ENCODE results near the gene SLC1A4. TPM values are rescaled to one million over a fixed set of nuclear protein-coding genes. Genes with fewer than 3 reads are reported as not detected.
"Not testable (repeated sequence)": the region's sequence is repeated elsewhere in the genome, so short reads cannot be mapped to it uniquely, and the experiment has no call there.

Gene SLC1A4
- total RNA-seq, 1 donor from 2014 or later: 19.5 TPM

DNA sequence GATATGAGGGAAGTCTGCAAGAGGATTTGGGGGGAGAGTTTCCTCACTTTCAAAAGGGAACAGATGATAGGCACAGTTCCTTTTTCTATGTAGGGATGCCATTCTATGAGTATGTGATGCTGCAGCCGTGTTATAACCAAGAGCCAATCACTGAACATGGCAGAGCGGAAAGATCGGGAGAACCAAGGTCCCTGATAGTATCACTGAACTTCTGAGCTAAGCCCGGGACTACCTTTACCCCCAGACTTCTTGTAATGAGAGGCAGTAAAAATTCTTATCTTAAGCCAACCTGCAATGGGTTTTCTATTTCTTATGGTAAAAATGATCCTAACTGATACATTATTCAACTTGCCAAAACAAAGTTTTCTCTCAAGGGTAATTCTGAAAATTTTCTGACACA is 21.6 kb upstream of the SLC1A4 start:
- Histone ChIP-seq H3K27me3 (no peaks in the 10 kb centered on the region), H3K9me3 (no peaks in the 10 kb centered on the region), H3K4me1 (no peaks in the 10 kb centered on the region), H3K36me3 (no peaks in the 10 kb centered on the region), H3K27ac (no peak overlapping the region), H3K4me3 (no peak overlapping the region)
- DNase-seq (ENCODE audit: low spot score in 2 of 2): no peak
- TF ChIP-seq, protein P1, sequence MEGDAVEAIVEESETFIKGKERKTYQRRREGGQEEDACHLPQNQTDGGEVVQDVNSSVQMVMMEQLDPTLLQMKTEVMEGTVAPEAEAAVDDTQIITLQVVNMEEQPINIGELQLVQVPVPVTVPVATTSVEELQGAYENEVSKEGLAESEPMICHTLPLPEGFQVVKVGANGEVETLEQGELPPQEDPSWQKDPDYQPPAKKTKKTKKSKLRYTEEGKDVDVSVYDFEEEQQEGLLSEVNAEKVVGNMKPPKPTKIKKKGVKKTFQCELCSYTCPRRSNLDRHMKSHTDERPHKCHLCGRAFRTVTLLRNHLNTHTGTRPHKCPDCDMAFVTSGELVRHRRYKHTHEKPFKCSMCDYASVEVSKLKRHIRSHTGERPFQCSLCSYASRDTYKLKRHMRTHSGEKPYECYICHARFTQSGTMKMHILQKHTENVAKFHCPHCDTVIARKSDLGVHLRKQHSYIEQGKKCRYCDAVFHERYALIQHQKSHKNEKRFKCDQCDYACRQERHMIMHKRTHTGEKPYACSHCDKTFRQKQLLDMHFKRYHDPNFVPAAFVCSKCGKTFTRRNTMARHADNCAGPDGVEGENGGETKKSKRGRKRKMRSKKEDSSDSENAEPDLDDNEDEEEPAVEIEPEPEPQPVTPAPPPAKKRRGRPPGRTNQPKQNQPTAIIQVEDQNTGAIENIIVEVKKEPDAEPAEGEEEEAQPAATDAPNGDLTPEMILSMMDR (IDR thresholded peaks at IDR 0.05): no peak
- intact Hi-C loops (cut with DNase I): no loop called here

DNA sequence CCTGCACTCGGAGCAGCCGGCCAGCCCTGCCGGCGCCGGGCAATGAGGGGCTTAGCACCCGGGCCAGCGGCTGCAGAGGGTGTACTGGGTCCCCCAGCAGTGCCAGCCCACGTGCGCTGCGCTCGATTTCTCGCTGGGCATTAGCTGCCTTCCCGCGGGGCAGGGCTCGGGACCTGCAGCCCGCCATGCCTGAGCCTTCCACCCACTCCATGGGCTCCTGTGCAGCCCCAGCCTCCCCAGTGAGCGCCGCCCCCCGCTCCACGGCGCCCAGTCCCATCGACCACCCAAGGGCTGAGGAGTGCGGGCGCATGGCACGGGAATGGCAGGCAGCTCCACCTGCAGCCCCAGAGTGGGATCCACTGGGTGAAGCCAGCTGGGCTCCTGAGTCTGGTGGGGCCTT is 20.1 kb upstream of the SLC1A4 start:
- DNase-seq (ENCODE audit: low spot score in 2 of 2); H3K27me3 ChIP-seq; H3K36me3 ChIP-seq; H3K27ac ChIP-seq; intact Hi-C loops (cut with DNase I); H3K4me3 ChIP-seq; H3K4me1 ChIP-seq; H3K9me3 ChIP-seq: not testable (repeated sequence)

DNA sequence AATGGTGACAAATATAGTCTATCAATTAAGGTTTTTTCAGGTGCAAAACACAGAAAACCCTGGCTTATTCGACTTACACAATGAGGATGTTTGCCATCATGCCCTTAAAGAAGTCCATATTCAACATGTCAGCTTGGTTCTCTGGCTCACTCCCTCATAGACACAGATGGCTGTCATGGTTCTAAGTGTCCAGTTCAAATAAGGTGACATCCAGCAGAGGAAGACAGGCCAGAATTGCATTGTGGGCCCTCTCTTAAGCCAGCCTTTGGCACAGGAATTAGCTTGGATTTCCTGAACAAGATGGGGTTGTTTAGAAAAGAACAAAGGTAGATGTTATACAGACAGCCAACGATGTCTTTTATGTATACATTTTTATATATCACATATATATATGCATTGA is 18.7 kb upstream of the SLC1A4 start:
- H3K27ac ChIP-seq: no peak overlapping the region
- intact Hi-C loops (cut with DNase I): no loop called here
- H3K36me3 ChIP-seq: no peaks in the 10 kb centered on the region
- DNase-seq (ENCODE audit: low spot score in 2 of 2): no peak
- H3K4me3 ChIP-seq: no peak overlapping the region
- peaks cover 0 to 6% of the 10 kb centered on the region in 2 donors for H3K4me1 ChIP-seq
- no peaks in the 10 kb centered on the region for H3K9me3 ChIP-seq
- TF ChIP-seq, protein P1 (IDR thresholded peaks at IDR 0.05): no peak
- no peaks in the 10 kb centered on the region for H3K27me3 ChIP-seq

DNA sequence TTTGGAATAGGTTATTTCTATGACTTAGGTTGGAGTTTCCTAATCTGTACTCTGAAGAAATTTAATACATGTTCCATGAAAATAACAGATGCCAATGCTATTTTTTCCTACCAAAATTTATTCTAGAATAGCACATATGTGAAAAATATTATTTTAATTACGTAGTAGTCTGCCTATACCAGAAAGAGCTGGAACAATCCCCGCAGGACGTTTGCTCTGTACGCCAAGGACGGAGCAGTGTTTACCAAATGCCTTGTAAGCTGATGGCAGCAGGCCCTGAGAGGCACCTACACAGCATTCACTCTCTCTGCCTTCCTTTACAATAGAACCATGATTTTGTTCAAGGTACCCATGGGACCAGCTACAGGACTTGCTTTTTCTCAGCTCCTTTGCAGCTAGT is 16.8 kb upstream of the SLC1A4 start:
- TF ChIP-seq, protein P1 (IDR thresholded peaks at IDR 0.05): no peak
- Histone ChIP-seq H3K4me1 (peaks cover 0 to 13% of the 10 kb centered on the region in 2 donors), H3K36me3 (no peaks in the 10 kb centered on the region), H3K9me3 (no peaks in the 10 kb centered on the region), H3K27ac (peak overlapping the region in 1 of 2 donors; percentile 33), H3K27me3 (no peaks in the 10 kb centered on the region), H3K4me3 (no peak overlapping the region)
- DNase-seq (ENCODE audit: low spot score in 2 of 2): no peak
- intact Hi-C loops (cut with DNase I): no loop called here

- TF ChIP-seq, protein P1 (IDR thresholded peaks at IDR 0.05): no peak
- Histone ChIP-seq H3K27ac (peak overlapping the region in 1 of 2 donors; percentile 33), H3K4me3 (no peak overlapping the region), H3K36me3 (no peaks in the 10 kb centered on the region), H3K27me3 (no peaks in the 10 kb centered on the region), H3K4me1 (peaks cover 0 to 13% of the 10 kb centered on the region in 2 donors), H3K9me3 (no peaks in the 10 kb centered on the region)
- intact Hi-C loops (cut with DNase I): no loop called here
- DNase-seq (ENCODE audit: low spot score in 2 of 2): no peak
These were observed 16.3 kb upstream of the SLC1A4 start for GRCh38 chr2:64972876-64973275.

- Histone ChIP-seq H3K36me3 (no peaks in the 10 kb centered on the region), H3K4me1 (peaks cover 0 to 13% of the 10 kb centered on the region in 2 donors), H3K27ac (peak overlapping the region; percentile 35 to 44), H3K27me3 (no peaks in the 10 kb centered on the region), H3K4me3 (no peak overlapping the region), H3K9me3 (no peaks in the 10 kb centered on the region)
- no peak for DNase-seq (ENCODE audit: low spot score in 2 of 2)
- TF ChIP-seq, protein P1 (IDR thresholded peaks at IDR 0.05): no peak
- intact Hi-C loops (cut with DNase I): no loop called here
These were observed 13.9 kb upstream of the SLC1A4 start for GRCh38 chr2:64975232-64975821.
